GM18909 (cell line): ENCODE measurements around the gene PBX1.
"Not testable (repeated sequence)": the region's sequence is repeated elsewhere in the genome, so short reads cannot be mapped to it uniquely, and the experiment has no call there.

Experiments used
- ATAC-seq: cut with Tn5 transposase; IDR thresholded peaks from one replicate; pipeline ENCODE4 v1.9.1; 2021; ENCODE audit warnings: mild to moderate bottlenecking; ENCODE audit not compliant: unreplicated experiment, poor library complexity

Gene PBX1

DNA sequence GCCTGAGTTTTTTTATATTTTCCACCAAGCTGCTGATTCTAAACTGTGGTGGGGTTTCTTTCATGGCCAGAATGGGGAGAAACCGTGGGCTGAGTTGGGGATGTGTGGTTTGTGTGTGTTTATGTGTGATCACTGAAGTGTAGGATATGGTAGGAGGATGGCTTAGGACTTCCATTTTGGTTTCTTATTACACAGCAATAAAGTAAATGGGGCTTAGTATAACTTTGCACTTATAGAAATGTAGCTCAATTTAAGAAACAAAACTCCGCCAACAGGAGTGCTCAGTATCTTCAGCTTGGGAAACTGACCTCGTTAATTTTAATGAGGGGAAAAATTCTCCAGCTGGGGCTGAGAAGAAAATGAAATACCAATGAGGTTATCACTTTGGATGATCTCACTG, 77.8 kb downstream of the PBX1 start:
- no peak for ATAC-seq

- ATAC-seq: no peak
These were observed 78.7 kb downstream of the PBX1 start for GRCh38 chr1:164637461-164638375.

- no peak for ATAC-seq
These were observed 79.7 kb downstream of the PBX1 start for GRCh38 chr1:164638492-164639202.

GRCh38 chr1:164640686-164641352, 81.8 kb downstream of the PBX1 start:
- no peak for ATAC-seq

DNA sequence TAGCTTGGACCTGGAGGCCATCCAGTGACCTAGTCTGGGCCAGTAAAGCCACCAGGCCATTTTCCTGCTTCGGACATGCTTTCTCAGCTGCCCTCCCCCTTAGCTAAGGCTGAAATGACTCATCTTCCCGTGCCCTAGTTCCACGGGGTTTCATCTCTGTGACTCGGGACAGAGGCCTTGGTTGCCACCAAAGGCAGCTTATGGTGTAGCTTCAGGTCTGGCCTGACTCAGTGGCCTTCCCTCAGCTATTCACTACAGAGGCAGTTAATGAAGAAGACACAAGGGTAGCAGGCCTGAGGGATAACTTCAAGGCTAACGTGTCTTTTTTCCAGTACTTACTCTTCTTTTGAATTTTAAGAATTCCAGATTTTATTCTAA, 82.4 kb downstream of the PBX1 start:
- ATAC-seq: no peak

GRCh38 chr1:164643018-164643417, 84.0 kb downstream of the PBX1 start:
- ATAC-seq: no peak

DNA sequence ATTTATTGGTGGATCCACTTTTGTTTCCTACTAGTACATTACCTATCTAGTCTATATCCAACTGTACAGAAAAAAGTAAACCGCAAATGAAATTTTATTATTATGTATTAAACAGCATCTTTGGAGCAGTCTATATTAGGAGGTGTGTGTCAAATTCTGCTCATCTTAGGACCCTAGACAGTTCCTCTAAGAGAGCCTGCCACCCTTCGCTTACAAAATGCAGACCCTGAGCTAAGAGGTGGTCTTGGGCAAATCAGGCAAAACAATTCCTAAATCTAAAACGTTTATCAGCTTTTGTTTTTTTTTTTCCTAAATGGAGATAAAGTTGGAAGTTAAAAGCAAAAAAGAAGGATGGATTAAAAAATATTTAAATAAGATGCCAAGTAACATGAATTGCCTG, 85.3 kb downstream of the PBX1 start:
- no peak for ATAC-seq

DNA sequence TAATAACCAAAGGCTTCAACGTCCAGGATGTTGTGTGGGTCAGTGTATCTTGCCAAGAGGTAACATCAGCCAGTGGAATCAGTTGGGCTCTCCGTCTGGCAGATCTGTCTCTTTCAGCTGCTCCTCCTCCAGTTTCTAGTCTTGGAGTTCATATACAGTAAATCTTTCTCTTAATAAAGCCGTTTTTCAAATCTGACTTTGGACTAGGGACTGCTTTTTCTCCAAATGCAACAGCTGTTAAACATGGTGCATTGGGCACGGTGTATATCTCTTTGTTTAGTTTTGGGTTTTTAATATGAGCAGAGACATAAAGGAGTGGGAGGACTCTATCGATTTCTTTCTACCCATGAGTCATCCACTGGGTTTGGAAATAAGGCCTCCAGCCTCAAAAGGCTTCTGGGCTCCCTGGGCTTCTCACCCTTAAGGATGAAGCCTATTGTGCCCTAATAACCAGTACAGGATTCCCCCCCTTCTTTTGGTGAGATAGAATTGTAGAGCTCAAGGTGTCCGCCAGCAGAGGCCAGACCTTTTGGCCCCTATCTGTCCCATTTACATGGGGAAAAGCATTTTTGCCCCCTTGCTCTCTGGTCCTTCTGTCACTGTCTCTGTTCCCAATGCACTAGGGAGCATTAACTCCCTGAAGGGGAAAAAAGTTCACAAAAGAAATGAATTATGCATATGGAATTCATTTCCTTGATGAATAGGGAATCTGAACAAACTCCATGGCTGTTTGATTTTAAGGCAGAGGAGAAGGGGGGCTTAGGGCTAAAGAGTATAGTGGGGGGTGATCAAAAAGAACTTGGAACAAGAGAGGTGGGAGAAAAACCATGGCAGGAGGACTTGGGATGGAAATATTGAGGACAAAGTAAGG, 86.0 kb downstream of the PBX1 start:
- no peak for ATAC-seq

DNA sequence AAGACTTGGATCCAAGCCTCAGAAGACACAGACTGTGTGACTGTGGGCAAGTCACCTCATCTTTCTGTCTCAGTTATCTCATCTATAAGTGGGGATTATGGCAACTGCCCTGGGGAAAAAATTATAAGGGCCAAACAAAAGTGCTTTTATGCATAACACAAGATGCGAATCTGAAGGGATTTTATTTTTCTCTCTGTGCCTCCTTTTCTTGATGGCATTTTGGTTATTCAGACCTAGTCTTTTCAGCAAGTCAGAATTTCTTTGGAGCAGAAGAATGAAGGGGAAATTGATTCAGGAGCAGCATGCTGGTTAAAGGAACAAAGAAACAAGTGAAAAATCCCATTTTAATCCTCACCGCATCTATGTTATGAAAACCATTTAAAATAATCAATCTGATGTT, 86.9 kb downstream of the PBX1 start:
- ATAC-seq: no peak

GRCh38 chr1:164647211-164647610, 88.2 kb downstream of the PBX1 start:
- ATAC-seq: no peak

DNA sequence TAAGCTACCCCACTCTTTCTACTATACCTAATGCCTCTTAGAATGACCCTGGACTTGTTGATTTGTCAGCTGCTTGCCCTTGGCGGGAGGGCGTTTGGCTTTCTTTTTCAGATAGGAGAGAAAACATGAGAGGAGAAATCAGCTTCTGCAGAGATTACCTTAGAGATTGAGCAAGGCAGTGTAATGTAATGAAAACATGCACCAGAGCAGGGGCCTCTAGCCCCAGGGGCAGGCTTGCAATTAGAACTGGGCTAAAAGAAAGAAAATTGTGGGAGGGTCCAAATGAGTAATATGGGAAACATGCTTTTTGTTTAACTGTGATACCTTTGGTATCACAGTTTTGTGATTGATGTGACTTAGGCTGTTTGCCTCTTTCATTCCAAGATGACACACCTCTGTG, 89.7 kb downstream of the PBX1 start:
- ATAC-seq: no peak

DNA sequence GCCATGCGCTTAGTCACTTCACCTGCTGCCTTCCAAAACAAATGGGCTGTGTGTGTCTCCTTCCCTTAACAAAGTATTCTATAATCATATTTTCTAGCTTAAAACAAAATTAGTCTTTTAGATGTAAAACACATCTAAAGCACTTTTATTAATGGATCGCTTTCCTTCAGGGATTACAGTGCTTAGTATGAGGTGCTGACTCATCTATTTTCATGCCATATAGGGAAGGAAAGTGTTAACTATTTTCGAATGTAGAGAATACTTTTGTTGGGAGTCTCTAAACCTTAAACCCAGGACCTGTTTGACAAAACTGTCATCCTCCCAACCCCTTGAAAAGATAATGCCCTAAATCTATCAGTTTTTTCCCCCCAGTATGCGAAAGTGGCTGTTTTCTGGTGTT, 90.2 kb downstream of the PBX1 start:
- no peak for ATAC-seq

DNA sequence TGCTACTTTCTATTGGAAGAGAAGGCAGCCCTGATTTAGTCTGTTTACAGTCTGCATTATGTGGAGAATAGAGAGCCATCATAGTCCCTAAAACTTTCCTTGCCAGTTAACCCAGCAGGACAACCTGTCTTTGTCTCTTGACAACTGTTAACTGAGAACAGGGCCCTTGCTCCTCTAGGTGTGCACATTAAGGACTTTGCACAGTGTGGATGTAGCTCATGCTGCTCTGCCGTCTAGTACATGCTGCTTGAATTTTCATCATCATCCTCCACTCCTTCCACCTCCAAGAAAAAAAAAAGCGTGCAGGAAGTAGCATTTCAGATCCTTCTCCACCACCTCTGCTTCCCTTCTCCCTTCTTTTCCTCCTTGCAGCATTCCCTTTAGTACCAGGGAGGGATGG, 91.5 kb downstream of the PBX1 start:
- ATAC-seq: no peak

GRCh38 chr1:164651351-164651951, 92.5 kb downstream of the PBX1 start:
- no peak for ATAC-seq

DNA sequence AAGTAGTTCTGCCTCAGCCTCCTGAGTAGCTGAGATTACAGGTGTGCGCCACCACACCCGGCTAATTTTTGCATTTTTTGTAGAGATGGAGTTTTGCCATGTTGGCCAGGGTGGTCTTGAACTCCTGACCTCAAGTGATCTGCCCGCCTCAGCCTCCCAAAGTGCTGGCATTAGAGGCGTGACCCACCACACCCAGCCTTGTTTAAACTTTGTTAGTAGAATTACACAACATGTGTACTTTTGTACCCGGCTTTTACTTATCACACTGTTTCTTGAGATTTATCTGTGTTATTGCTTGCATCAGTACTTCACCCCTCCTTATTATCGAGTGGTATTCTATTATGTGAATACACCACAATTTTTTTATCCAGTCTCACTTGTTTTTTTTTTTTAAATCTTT, 94.0 kb downstream of the PBX1 start:
- ATAC-seq: not testable (repeated sequence)

GRCh38 chr1:164653705-164654104, 94.7 kb downstream of the PBX1 start:
- no peak for ATAC-seq

GRCh38 chr1:164654200-164654599, 95.2 kb downstream of the PBX1 start:
- ATAC-seq: no peak

DNA sequence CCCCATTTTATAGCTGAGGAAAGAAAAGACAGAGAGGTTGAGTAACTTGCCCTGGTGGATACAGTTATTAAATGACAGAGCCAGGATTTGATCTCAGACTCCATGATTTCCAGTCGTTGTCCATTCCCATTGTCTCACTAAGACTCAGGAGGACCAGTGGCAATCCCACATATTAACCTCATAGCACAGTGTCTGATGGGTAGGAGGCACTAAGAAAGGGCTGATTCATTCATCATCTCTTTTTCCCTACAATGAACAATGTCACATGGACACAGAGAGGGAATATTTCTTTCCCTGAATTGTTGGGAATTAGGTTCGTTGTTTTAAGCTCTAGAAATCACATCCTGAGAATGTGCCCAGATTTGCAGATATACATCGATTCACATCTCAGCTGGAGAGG, 99.9 kb downstream of the PBX1 start:
- ATAC-seq: no peak

DNA sequence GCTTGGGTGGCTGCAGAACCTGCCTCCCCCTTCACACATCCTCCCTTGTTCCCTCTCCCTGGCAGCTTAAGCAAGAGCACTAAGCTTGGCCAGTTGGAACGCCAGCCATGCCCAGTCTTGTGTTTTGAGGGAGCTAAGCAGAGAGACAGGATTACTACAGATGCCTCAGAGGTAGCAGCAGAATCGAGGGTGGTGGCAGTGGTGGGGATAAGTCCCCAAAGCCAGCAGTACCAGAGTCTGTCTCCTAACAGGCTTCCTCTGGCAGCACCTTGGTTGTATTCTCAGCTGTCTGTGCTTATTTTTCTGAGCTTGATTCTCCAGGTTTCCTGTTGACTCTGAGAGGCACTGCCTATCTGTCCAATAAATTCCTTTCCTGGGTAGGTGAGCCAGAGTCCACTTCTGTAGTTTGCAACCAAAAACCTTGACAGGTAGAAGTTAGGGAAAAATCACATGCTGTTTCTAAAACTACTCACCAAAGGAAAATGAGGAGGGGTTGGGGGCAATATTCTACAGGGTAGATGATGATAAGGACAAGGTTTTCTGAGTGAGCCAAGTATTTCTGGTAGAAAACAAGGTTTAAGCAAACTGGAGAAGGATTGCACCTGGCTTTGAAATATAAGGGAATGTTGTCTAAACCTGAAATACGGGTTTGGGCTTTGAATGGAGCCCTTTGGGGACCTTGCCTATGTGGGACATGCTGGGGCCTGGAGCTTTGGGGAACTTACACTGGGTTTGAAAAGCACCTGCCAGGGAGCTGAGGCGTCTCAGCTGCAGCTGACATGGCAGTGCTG, 100.8 kb downstream of the PBX1 start:
- no peak for ATAC-seq
